OCI-LY7 (cell line): ENCODE data around the gene IGSF8.

Source experiments
- EZH2phosphoT487 ChIP-seq: fragments of 200-600 bp; sonication (generic); IDR thresholded peaks from 2 replicates; pipeline ENCODE4 v1.6.1; 2018; ENCODE audit warnings: low read depth, borderline replicate concordance, mild to moderate bottlenecking, mixed run types, antibody characterized with exemption, low read length, moderate library complexity, mixed read lengths
- TF ChIP-seq, protein P1 (sequence below): fragments of 200-600 bp; sonication (generic); conservative IDR thresholded peaks from 2 replicates; pipeline ENCODE4 v1.5.1; 2014; ENCODE audit warnings: mild to moderate bottlenecking, antibody characterized with exemption, low read length, moderate library complexity, mixed read lengths

DNA sequence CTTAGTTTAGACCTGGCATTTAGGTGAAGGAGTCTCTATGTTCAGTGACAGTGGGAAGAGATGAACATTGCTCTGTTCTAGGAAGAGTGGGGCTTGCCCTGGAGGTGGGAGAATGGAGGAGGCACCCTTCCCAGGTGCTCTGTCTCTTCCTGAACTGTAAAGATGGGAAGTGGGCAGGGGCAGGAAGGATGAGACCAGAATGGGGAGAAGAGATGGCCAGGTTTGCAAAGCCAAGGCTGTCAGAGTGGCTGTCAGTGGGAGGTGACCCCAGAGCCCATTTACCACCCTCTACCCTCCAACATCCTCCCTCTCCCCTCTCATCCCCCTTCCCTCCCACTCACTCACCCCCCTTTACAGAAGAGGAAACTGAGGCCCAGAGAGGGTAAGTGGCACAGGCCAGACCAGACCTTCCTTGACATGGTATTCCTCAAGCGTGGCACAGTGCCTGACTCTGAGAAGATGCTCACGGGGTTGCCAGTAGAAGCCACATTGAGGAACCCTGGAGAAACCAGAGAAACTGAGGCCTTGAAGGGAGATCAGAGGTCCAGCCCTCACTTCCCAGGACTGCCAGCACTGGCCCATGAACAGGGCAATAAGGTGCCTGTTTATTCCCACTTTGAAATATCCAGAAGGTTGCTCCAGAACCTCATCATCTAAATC lies 1.4 kb upstream of the IGSF8 start:
- TF ChIP-seq, protein P1, sequence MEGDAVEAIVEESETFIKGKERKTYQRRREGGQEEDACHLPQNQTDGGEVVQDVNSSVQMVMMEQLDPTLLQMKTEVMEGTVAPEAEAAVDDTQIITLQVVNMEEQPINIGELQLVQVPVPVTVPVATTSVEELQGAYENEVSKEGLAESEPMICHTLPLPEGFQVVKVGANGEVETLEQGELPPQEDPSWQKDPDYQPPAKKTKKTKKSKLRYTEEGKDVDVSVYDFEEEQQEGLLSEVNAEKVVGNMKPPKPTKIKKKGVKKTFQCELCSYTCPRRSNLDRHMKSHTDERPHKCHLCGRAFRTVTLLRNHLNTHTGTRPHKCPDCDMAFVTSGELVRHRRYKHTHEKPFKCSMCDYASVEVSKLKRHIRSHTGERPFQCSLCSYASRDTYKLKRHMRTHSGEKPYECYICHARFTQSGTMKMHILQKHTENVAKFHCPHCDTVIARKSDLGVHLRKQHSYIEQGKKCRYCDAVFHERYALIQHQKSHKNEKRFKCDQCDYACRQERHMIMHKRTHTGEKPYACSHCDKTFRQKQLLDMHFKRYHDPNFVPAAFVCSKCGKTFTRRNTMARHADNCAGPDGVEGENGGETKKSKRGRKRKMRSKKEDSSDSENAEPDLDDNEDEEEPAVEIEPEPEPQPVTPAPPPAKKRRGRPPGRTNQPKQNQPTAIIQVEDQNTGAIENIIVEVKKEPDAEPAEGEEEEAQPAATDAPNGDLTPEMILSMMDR: no peak
- TF ChIP-seq EZH2phosphoT487: no peak
